Stimulated activated CD4-positive, alpha-beta T cell treated with anti-CD3 and anti-CD28 coated beads, Interleukin-2, amount 100 ng/mL, for 24 hours (primary cell): ENCODE results near the gene STRAP.

ENCODE experiments used
- DNase-seq, 2 donors: peaks; one replicate each; pipeline ENCODE4 v3.0.0-alpha.2; 2020

Gene STRAP

GRCh38 chr12:15882118-15882971 is at the start of gene STRAP:
Gene STRAP (plus strand): TSS chr12:15882387. CDS start chr12:15882708, 321 bp downstream.
- peak; percentile 94 to 96 for DNase-seq

GRCh38 chr12:15834575-15834974 is 47.6 kb upstream of the STRAP start:
- no peak for DNase-seq

GRCh38 chr12:15837141-15837790 is 44.9 kb upstream of the STRAP start:
- DNase-seq: no peak

GRCh38 chr12:15839041-15839440 is 43.1 kb upstream of the STRAP start:
- DNase-seq: no peak

- no peak for DNase-seq
These were observed 42.5 kb upstream of the STRAP start for GRCh38 chr12:15839682-15840081.

- no peak for DNase-seq
These were observed 40.1 kb upstream of the STRAP start for GRCh38 chr12:15842108-15842507.

- no peak for DNase-seq
These were observed 35.3 kb upstream of the STRAP start for GRCh38 chr12:15846887-15847286.

GRCh38 chr12:15848606-15849005 is 33.6 kb upstream of the STRAP start:
- DNase-seq: no peak

- no peak for DNase-seq
These were observed 31.1 kb upstream of the STRAP start for GRCh38 chr12:15851045-15851620.

GRCh38 chr12:15851919-15852318 is 30.3 kb upstream of the STRAP start:
- no peak for DNase-seq

- DNase-seq: no peak
These were observed 29.8 kb upstream of the STRAP start for GRCh38 chr12:15852383-15852782.

- DNase-seq: no peak
These were observed 28.3 kb upstream of the STRAP start for GRCh38 chr12:15853877-15854276.

- DNase-seq: no peak
These were observed 27.3 kb upstream of the STRAP start for GRCh38 chr12:15854916-15855315.

- no peak for DNase-seq
These were observed 26.5 kb upstream of the STRAP start for GRCh38 chr12:15855646-15856045.

- DNase-seq: peak; percentile 10 to 49
These were observed 25.8 kb upstream of the STRAP start for GRCh38 chr12:15856097-15856982.

- DNase-seq: no peak
These were observed 23.8 kb upstream of the STRAP start for GRCh38 chr12:15858353-15858752.

GRCh38 chr12:15859116-15859515 is 23.1 kb upstream of the STRAP start:
- DNase-seq: no peak

GRCh38 chr12:15861404-15861803 is 20.8 kb upstream of the STRAP start:
- no peak for DNase-seq

GRCh38 chr12:15862840-15863239 is 19.3 kb upstream of the STRAP start:
- DNase-seq: no peak

GRCh38 chr12:15863372-15863771 is 18.8 kb upstream of the STRAP start:
- DNase-seq: no peak

- DNase-seq: no peak
These were observed 18.2 kb upstream of the STRAP start for GRCh38 chr12:15863984-15864383.

- DNase-seq: no peak
These were observed 14.0 kb upstream of the STRAP start for GRCh38 chr12:15868186-15868585.

- DNase-seq: no peak
These were observed 8.6 kb upstream of the STRAP start for GRCh38 chr12:15873556-15873955.
